HEK293 (cell line): Measurements from ENCODE around the gene CDH8.

Experiments
- CTCF ChIA-PET: fragments of 350-600 bp; formaldehyde crosslinking; extraction: SDS; loops from one replicate; lab custom pipeline; 2021; ENCODE audit warnings: antibody characterized with exemption; lab: Yijun Ruan, JAX
- POLR2A ChIA-PET: fragments of 300-600 bp; formaldehyde crosslinking; extraction: SDS; loops from one replicate; lab custom pipeline; 2020; ENCODE audit warnings: antibody characterized with exemption, inconsistent platforms; lab: Yijun Ruan, JAX
- H3K27ac ChIP-seq: fragments of 200-500 bp; sonication (Bioruptor generic); 2 replicates; pipeline ENCODE4 v1.5.1; 2014; ENCODE audit warnings: low read depth, low read length, control low read depth, inconsistent platforms; ENCODE audit errors: extremely low read depth
- H3K36me3 ChIP-seq, 2 experiments: fragments of 200-500 bp in 1 of 2; sonication (Bioruptor generic) in 1 of 2; 1 replicate in 1 of 2; 2 replicates in 1 of 2; pipeline ENCODE4 v1.5.1; 2014 to 2017; ENCODE audit warnings: inconsistent platforms in 2 of 2, low read length in 2 of 2; ENCODE audit not compliant: control insufficient read depth in 2 of 2, insufficient read depth in 1 of 2
- H3K4me1 ChIP-seq: fragments of 200-500 bp; sonication (Bioruptor generic); 2 replicates; pipeline ENCODE4 v1.5.1; 2014; ENCODE audit warnings: mild to moderate bottlenecking, low read length, inconsistent platforms; ENCODE audit not compliant: control insufficient read depth, insufficient read depth
- H3K4me3 ChIP-seq: 2 replicates; pipeline ENCODE4 v1.5.1; 2011; ENCODE audit warnings: low read depth, mild to moderate bottlenecking, control low read depth, low read length, moderate library complexity
- H3K9me3 ChIP-seq: fragments of 200-500 bp; sonication (Bioruptor generic); 2 replicates; pipeline ENCODE4 v1.5.1; 2014; ENCODE audit warnings: low read depth, low read length, inconsistent platforms; ENCODE audit not compliant: control insufficient read depth, insufficient read depth
- BCL11A ChIP-seq: fragments of 450-650 bp; formaldehyde crosslinking; IDR thresholded peaks from 2 replicates; pipeline ENCODE4 v1.5.1; 2016; ENCODE audit warnings: low read depth, missing biosample characterization, missing genetic modification characterization
- KLF16 ChIP-seq: fragments of 450-650 bp; formaldehyde crosslinking; IDR thresholded peaks from 2 replicates; pipeline ENCODE4 v1.5.1; 2017; ENCODE audit warnings: missing biosample characterization, missing genetic modification characterization
- KLF7 ChIP-seq: fragments of 450-650 bp; formaldehyde crosslinking; IDR thresholded peaks from 2 replicates; pipeline ENCODE4 v1.5.1; 2016; ENCODE audit warnings: missing biosample characterization, missing genetic modification characterization, borderline replicate concordance
- MEIS1 ChIP-seq: sonication (generic); formaldehyde crosslinking; IDR thresholded peaks from 2 replicates; pipeline ENCODE4 v1.8.1; 2022; ENCODE audit warnings: missing genetic modification reagents, mild to moderate bottlenecking, borderline replicate concordance
- RBAK ChIP-seq: fragments of 450-650 bp; formaldehyde crosslinking; IDR thresholded peaks from 2 replicates; pipeline ENCODE4 v1.5.1; 2016; ENCODE audit warnings: missing biosample characterization, missing genetic modification characterization
- WT1 ChIP-seq: fragments of 450-650 bp; formaldehyde crosslinking; IDR thresholded peaks from 2 replicates; pipeline ENCODE4 v1.5.1; 2016; ENCODE audit warnings: missing biosample characterization, missing genetic modification characterization
- ZBTB1 ChIP-seq: fragments of 450-650 bp; formaldehyde crosslinking; IDR thresholded peaks from 2 replicates; pipeline ENCODE4 v1.5.1; 2016; ENCODE audit warnings: missing biosample characterization, missing genetic modification characterization
- ZFP37 ChIP-seq: fragments of 450-650 bp; formaldehyde crosslinking; IDR thresholded peaks from 2 replicates; pipeline ENCODE4 v1.5.1; 2016; ENCODE audit warnings: missing biosample characterization, missing genetic modification characterization
- ZNF184 ChIP-seq: fragments of 450-650 bp; IDR thresholded peaks from 2 replicates; pipeline ENCODE4 v1.5.1; 2018; ENCODE audit warnings: missing biosample characterization, mild to moderate bottlenecking, missing genetic modification characterization
- ZNF214 ChIP-seq: fragments of 450-650 bp; formaldehyde crosslinking; IDR thresholded peaks from 2 replicates; pipeline ENCODE4 v1.5.1; 2017; ENCODE audit warnings: missing biosample characterization, mild to moderate bottlenecking, missing genetic modification characterization, borderline replicate concordance
- ZNF548 ChIP-seq: fragments of 450-650 bp; formaldehyde crosslinking; IDR thresholded peaks from 2 replicates; pipeline ENCODE4 v1.5.1; 2016; ENCODE audit warnings: missing biosample characterization, missing genetic modification characterization
- ZNF560 ChIP-seq: fragments of 450-650 bp; formaldehyde crosslinking; IDR thresholded peaks from 2 replicates; pipeline ENCODE4 v1.5.1; 2017; ENCODE audit warnings: missing biosample characterization, missing genetic modification characterization, borderline replicate concordance
- ZNF571 ChIP-seq: fragments of 450-650 bp; formaldehyde crosslinking; IDR thresholded peaks from 2 replicates; pipeline ENCODE4 v1.5.0; 2017; ENCODE audit warnings: missing biosample characterization, missing genetic modification characterization
- ZNF830 ChIP-seq: fragments of 450-650 bp; IDR thresholded peaks from 2 replicates; pipeline ENCODE4 v1.5.0; 2018; ENCODE audit warnings: missing biosample characterization, missing genetic modification characterization, low read depth, mild to moderate bottlenecking, moderate library complexity
- ZSCAN30 ChIP-seq: fragments of 450-650 bp; IDR thresholded peaks from 2 replicates; pipeline ENCODE4 v1.5.1; 2018; ENCODE audit warnings: missing biosample characterization, mild to moderate bottlenecking, missing genetic modification characterization, moderate library complexity
- TF ChIP-seq, protein P1 (sequence below): fragments of 450-650 bp; formaldehyde crosslinking; IDR thresholded peaks from 2 replicates; pipeline ENCODE4 v1.5.1; 2016; ENCODE audit warnings: missing biosample characterization, missing genetic modification characterization, borderline replicate concordance
- TF ChIP-seq, protein P2 (sequence below): fragments of 450-650 bp; formaldehyde crosslinking; IDR thresholded peaks from 2 replicates; pipeline ENCODE4 v1.5.1; 2017; ENCODE audit warnings: missing biosample characterization, missing genetic modification characterization
- TF ChIP-seq, protein P3 (sequence below): sonication (generic); formaldehyde crosslinking; IDR thresholded peaks from 2 replicates; pipeline ENCODE4 v1.8.1; 2022; ENCODE audit warnings: mild to moderate bottlenecking, moderate library complexity, missing genetic modification reagents
- TF ChIP-seq, protein P4 (sequence below): fragments of 450-650 bp; IDR thresholded peaks from 2 replicates; pipeline ENCODE4 v1.5.1; 2018; ENCODE audit warnings: missing biosample characterization, mild to moderate bottlenecking, missing genetic modification characterization

The CDH8 gene

DNA sequence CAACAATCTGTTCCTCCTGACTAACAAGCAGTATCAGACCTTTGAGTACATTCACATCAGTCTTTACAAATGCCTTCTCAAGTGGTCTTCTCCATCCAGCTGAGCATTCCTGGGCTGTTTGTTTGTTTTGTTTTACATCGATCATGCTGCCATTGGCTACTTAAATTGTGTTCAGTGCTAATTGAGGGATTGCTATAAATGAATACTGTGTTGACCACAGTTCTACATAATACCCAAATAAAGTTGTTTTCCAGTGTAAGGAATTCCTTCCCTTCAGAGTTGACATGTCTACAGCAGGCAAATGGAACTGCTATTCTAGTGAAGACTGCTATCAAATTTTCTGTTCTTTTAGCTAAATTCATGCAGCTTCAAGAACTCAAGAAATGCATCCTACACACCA is 3.2 kb downstream of the CDH8 start:
- POLR2A ChIA-PET = no interaction called here
- Histone ChIP-seq H3K9me3 (no peaks in the 10 kb centered on the region), H3K27ac (no peak overlapping the region), H3K36me3 (no peaks in the 10 kb centered on the region)
- TF ChIP-seq ZSCAN30 (tag by site-specific recombination) (no peak), KLF7 (tag by site-specific recombination) (no peak), ZNF184 (tag by site-specific recombination) (no peak), ZNF214 (no peak), ZNF548 (no peak)
- TF ChIP-seq, protein P1, sequence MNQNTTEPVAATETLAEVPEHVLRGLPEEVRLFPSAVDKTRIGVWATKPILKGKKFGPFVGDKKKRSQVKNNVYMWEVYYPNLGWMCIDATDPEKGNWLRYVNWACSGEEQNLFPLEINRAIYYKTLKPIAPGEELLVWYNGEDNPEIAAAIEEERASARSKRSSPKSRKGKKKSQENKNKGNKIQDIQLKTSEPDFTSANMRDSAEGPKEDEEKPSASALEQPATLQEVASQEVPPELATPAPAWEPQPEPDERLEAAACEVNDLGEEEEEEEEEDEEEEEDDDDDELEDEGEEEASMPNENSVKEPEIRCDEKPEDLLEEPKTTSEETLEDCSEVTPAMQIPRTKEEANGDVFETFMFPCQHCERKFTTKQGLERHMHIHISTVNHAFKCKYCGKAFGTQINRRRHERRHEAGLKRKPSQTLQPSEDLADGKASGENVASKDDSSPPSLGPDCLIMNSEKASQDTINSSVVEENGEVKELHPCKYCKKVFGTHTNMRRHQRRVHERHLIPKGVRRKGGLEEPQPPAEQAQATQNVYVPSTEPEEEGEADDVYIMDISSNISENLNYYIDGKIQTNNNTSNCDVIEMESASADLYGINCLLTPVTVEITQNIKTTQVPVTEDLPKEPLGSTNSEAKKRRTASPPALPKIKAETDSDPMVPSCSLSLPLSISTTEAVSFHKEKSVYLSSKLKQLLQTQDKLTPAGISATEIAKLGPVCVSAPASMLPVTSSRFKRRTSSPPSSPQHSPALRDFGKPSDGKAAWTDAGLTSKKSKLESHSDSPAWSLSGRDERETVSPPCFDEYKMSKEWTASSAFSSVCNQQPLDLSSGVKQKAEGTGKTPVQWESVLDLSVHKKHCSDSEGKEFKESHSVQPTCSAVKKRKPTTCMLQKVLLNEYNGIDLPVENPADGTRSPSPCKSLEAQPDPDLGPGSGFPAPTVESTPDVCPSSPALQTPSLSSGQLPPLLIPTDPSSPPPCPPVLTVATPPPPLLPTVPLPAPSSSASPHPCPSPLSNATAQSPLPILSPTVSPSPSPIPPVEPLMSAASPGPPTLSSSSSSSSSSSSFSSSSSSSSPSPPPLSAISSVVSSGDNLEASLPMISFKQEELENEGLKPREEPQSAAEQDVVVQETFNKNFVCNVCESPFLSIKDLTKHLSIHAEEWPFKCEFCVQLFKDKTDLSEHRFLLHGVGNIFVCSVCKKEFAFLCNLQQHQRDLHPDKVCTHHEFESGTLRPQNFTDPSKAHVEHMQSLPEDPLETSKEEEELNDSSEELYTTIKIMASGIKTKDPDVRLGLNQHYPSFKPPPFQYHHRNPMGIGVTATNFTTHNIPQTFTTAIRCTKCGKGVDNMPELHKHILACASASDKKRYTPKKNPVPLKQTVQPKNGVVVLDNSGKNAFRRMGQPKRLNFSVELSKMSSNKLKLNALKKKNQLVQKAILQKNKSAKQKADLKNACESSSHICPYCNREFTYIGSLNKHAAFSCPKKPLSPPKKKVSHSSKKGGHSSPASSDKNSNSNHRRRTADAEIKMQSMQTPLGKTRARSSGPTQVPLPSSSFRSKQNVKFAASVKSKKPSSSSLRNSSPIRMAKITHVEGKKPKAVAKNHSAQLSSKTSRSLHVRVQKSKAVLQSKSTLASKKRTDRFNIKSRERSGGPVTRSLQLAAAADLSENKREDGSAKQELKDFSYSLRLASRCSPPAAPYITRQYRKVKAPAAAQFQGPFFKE (tag by site-specific recombination) = no peak
- TF ChIP-seq, all 188 proteins: peak for 0
- Histone ChIP-seq H3K4me1 (no peaks in the 10 kb centered on the region), H3K4me3 (no peak overlapping the region)
- CTCF ChIA-PET = no interaction called here

DNA sequence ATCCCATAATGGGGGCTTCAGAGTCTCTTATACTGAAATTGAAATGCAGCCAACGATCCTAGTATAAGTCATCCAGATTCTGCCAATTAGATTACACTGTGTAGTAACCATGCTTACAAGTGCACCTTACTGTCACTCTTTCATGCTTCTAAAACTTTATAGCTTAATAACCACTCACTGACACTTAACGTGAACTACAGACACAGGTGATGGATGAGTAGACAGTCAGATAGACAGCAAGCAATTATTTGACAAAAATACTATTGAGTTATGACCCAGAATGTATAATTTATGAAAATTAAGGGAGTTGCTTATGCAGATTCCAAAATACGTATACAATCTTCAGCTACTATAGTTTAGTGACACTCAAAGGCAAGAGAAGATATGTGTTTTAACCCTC is 6.3 kb downstream of the CDH8 start:
- POLR2A ChIA-PET = no interaction called here
- no peaks in the 10 kb centered on the region for H3K36me3 ChIP-seq
- CTCF ChIA-PET = no interaction called here
- no peak overlapping the region for H3K4me3 ChIP-seq
- H3K9me3 ChIP-seq = no peaks in the 10 kb centered on the region
- no peaks in the 10 kb centered on the region for H3K4me1 ChIP-seq
- no peak for TF ChIP-seq BCL11A (tag by site-specific recombination)
- no peak for TF ChIP-seq ZBTB1 (tag by site-specific recombination)
- TF ChIP-seq ZFP37 = no peak
- TF ChIP-seq MEIS1 (CRISPR knock-in tag) = no peak
- no peak for TF ChIP-seq ZNF571 (tag by site-specific recombination)
- TF ChIP-seq ZNF830 (tag by site-specific recombination) = no peak
- TF ChIP-seq, protein P2, sequence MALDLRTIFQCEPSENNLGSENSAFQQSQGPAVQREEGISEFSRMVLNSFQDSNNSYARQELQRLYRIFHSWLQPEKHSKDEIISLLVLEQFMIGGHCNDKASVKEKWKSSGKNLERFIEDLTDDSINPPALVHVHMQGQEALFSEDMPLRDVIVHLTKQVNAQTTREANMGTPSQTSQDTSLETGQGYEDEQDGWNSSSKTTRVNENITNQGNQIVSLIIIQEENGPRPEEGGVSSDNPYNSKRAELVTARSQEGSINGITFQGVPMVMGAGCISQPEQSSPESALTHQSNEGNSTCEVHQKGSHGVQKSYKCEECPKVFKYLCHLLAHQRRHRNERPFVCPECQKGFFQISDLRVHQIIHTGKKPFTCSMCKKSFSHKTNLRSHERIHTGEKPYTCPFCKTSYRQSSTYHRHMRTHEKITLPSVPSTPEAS (tag by site-specific recombination) = no peak
- TF ChIP-seq ZNF560 = no peak
- TF ChIP-seq, protein P3, sequence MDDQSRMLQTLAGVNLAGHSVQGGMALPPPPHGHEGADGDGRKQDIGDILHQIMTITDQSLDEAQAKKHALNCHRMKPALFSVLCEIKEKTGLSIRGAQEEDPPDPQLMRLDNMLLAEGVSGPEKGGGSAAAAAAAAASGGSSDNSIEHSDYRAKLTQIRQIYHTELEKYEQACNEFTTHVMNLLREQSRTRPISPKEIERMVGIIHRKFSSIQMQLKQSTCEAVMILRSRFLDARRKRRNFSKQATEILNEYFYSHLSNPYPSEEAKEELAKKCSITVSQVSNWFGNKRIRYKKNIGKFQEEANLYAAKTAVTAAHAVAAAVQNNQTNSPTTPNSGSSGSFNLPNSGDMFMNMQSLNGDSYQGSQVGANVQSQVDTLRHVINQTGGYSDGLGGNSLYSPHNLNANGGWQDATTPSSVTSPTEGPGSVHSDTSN (CRISPR knock-in tag) = no peak
- no peak for TF ChIP-seq RBAK (tag by site-specific recombination)
- no peak for TF ChIP-seq WT1 (tag by site-specific recombination)
- TF ChIP-seq, protein P4, sequence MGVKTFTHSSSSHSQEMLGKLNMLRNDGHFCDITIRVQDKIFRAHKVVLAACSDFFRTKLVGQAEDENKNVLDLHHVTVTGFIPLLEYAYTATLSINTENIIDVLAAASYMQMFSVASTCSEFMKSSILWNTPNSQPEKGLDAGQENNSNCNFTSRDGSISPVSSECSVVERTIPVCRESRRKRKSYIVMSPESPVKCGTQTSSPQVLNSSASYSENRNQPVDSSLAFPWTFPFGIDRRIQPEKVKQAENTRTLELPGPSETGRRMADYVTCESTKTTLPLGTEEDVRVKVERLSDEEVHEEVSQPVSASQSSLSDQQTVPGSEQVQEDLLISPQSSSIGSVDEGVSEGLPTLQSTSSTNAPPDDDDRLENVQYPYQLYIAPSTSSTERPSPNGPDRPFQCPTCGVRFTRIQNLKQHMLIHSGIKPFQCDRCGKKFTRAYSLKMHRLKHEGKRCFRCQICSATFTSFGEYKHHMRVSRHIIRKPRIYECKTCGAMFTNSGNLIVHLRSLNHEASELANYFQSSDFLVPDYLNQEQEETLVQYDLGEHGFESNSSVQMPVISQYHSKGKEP = no peak
- no peak for TF ChIP-seq KLF16 (tag by site-specific recombination)
- no peak overlapping the region for H3K27ac ChIP-seq
